Neural crest cell (in vitro differentiated cells): ENCODE data around the gene PACRG. TPM values are rescaled to one million over a fixed set of nuclear protein-coding genes. Genes with fewer than 3 reads are reported as not detected.

Experiments used
- DNase-seq: peaks from one replicate; pipeline ENCODE4 v3.0.0; 2021; ENCODE audit warnings: low read depth, mixed read lengths, low spot score
- H3K27ac Mint-ChIP-seq: one replicate; pipeline ENCODE4 v1.8.0; 2021; ENCODE audit warnings: mild to moderate bottlenecking, mixed read lengths; ENCODE audit not compliant: unreplicated experiment
- H3K27me3 Mint-ChIP-seq: 2 replicates; pipeline ENCODE4 v1.8.0; 2021; ENCODE audit warnings: low read depth, mild to moderate bottlenecking, mixed read lengths
- H3K36me3 Mint-ChIP-seq: 2 replicates; pipeline ENCODE4 v1.8.0; 2021; ENCODE audit warnings: low read depth, mild to moderate bottlenecking, mixed read lengths
- H3K4me1 Mint-ChIP-seq: 2 replicates; pipeline ENCODE4 v1.8.0; 2021; ENCODE audit warnings: mixed read lengths
- H3K4me3 Mint-ChIP-seq: one replicate; pipeline ENCODE4 v1.8.0; 2021; ENCODE audit warnings: mild to moderate bottlenecking, mixed read lengths
- H3K9me3 Mint-ChIP-seq: 2 replicates; pipeline ENCODE4 v1.8.0; 2021; ENCODE audit warnings: mixed read lengths
- CTCF ChIP-seq: fragments of 200-600 bp; sonication (generic); conservative IDR thresholded peaks from 2 replicates; pipeline ENCODE4 v1.5.0; 2021; ENCODE audit warnings: antibody characterized with exemption, mild to moderate bottlenecking
- total RNA-seq: library from RNA; stranded (reverse); gene quantifications from 2 replicates; pipeline ENCODE4 v1.2.1, GENCODE V29; 2021

The PACRG gene
- total RNA-seq, 1 donor from 2014 or later: 1.8 TPM

DNA sequence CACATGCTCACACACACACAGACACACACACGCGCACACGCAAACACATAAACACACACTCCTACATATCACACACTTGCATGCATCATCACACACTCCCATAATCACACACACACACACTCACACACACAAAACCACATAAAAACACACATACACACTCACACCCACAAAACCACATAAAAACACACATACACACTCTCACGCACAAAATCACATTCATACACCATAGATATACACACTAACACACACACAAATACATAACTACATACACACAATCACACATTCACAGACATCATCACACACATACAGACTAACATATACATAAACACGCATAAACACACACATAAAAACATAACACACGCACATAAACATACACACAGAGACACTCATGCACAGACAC lies 629.0 kb downstream of the PACRG start:
- DNase-seq: no peak
- no peak overlapping the region for H3K27ac Mint-ChIP-seq
- no peaks in the 10 kb centered on the region for H3K9me3 Mint-ChIP-seq
- no peak for TF ChIP-seq CTCF
- no peak overlapping the region for H3K4me3 Mint-ChIP-seq
- peaks cover 38% of the 10 kb centered on the region for H3K4me1 Mint-ChIP-seq
- H3K36me3 Mint-ChIP-seq: no peaks in the 10 kb centered on the region
- no peaks in the 10 kb centered on the region for H3K27me3 Mint-ChIP-seq

GRCh38 chr6:163364641-163365040 lies 636.9 kb downstream of the PACRG start:
- DNase-seq: no peak
- no peak for TF ChIP-seq CTCF
- H3K27me3 Mint-ChIP-seq: no peaks in the 10 kb centered on the region
- H3K9me3 Mint-ChIP-seq: no peaks in the 10 kb centered on the region
- no peak overlapping the region for H3K27ac Mint-ChIP-seq
- no peak overlapping the region for H3K4me3 Mint-ChIP-seq
- H3K4me1 Mint-ChIP-seq: peaks cover 53% of the 10 kb centered on the region
- no peaks in the 10 kb centered on the region for H3K36me3 Mint-ChIP-seq

Other genes starting within 250 kb of the PACRG start
- 2.0 and 3.2 TPM in 2 replicates for gene PRKN, start 208 bp upstream of the PACRG start, total RNA-seq